B cell (primary cell): ENCODE results near the gene NTN3. TPM values are rescaled to one million over a fixed set of nuclear protein-coding genes. Genes with fewer than 3 reads are reported as not detected.

Experiments
- ATAC-seq: fragments of 200-7000 bp; cut with Tn5 transposase; one replicate; pipeline ENCODE4 v1.10.0; 2021; ENCODE audit warnings: low read depth, mild to moderate bottlenecking, moderate number of reproducible peaks, moderate library complexity
- CTCF ChIA-PET: fragments of 350-600 bp; sonication (Branson Sonifier 250); formaldehyde crosslinking; loops from one replicate; lab custom pipeline; 2021; ENCODE audit warnings: antibody characterized with exemption, inconsistent platforms; lab: Charles Lee
- POLR2A ChIA-PET: fragments of 350-600 bp; sonication (Branson Sonifier 250); formaldehyde crosslinking; loops from one replicate; lab custom pipeline; 2021; ENCODE audit warnings: antibody characterized with exemption; lab: Charles Lee
- DNase-seq: peaks from one replicate; pipeline ENCODE4 v3.0.0; 2013
- H2AFZ ChIP-seq: 2 replicates; pipeline ENCODE4 v1.6.1; 2012; ENCODE audit warnings: mild to moderate bottlenecking, low read depth, low read length; ENCODE audit not compliant: insufficient read depth, poor library complexity, severe bottlenecking
- H3K27ac ChIP-seq, 2 donors: 1 replicate in 1 of 2; 2 replicates in 1 of 2; pipeline ENCODE4 v1.5.1; 2012 to 2013; ENCODE audit warnings: low read length in 2 of 2, mild to moderate bottlenecking in 2 of 2, moderate library complexity in 1 of 2
- H3K27me3 ChIP-seq, 4 experiments: fragments of 200-600 bp in 1 of 4; sonication (generic) in 1 of 4; replicated peaks in 1 of 4; 1 replicate in 2 of 4; 2 replicates in 2 of 4; pipeline versions ENCODE4 v1.6.1 to v1.7.0; 2013 to 2016; ENCODE audit warnings: low read length in 3 of 4, mild to moderate bottlenecking in 2 of 4, mixed read lengths in 1 of 4, moderate library complexity in 1 of 4; ENCODE audit not compliant: insufficient read depth in 4 of 4, control insufficient read depth in 3 of 4; ENCODE audit errors: control extremely low read depth in 1 of 4
- H3K36me3 ChIP-seq, 2 experiments: replicated peaks in 1 of 2; 1 replicate in 1 of 2; 2 replicates in 1 of 2; pipeline versions ENCODE4 v1.6.1 to v1.7.1; 2013; ENCODE audit warnings: low read length in 1 of 2; ENCODE audit not compliant: insufficient read depth in 2 of 2, control insufficient read depth in 1 of 2; ENCODE audit errors: control extremely low read depth in 1 of 2, extremely low read depth in 1 of 2
- H3K4me1 ChIP-seq, 2 donors: fragments of 200-600 bp in 1 of 2; sonication (generic) in 1 of 2; 1 replicate in 1 of 2; 2 replicates in 1 of 2; pipeline versions ENCODE4 v1.5.1 to v1.6.1; 2013 to 2017; ENCODE audit warnings: low read length in 2 of 2; ENCODE audit not compliant: control insufficient read depth in 2 of 2, insufficient read depth in 2 of 2
- H3K4me2 ChIP-seq: replicated peaks from 2 replicates; pipeline ENCODE3; 2012; ENCODE audit warnings: mild to moderate bottlenecking, low read depth, low read length; ENCODE audit not compliant: poor library complexity, severe bottlenecking
- H3K4me3 ChIP-seq, 5 experiments: fragments of 200-600 bp in 1 of 5; sonication (generic) in 1 of 5; 1 replicate in 3 of 5; 2 replicates in 2 of 5; pipeline versions ENCODE4 v1.5.1 to v1.7.0; 2011 to 2016; ENCODE audit warnings: low read length in 4 of 5, mild to moderate bottlenecking in 4 of 5, low read depth in 2 of 5, control low read depth in 1 of 5, moderate library complexity in 1 of 5; ENCODE audit not compliant: insufficient read depth in 1 of 5; ENCODE audit errors: control extremely low read depth in 1 of 5, extremely low read depth in 1 of 5
- H3K79me2 ChIP-seq: fragments of 200-600 bp; sonication (generic); one replicate; pipeline ENCODE4 v1.6.0; 2016; ENCODE audit warnings: low read length; ENCODE audit not compliant: control insufficient read depth, insufficient read depth
- H3K9ac ChIP-seq: fragments of 200-600 bp; sonication (generic); 2 replicates; pipeline ENCODE4 v1.6.1; 2017; ENCODE audit warnings: mild to moderate bottlenecking, low read length, moderate library complexity
- H3K9me3 ChIP-seq, 3 donors: one replicate each; pipeline versions ENCODE4 v1.6.1 to v1.7.1; 2013; ENCODE audit warnings: low read length in 2 of 3; ENCODE audit not compliant: control insufficient read depth in 2 of 3, insufficient read depth in 1 of 3; ENCODE audit errors: control extremely low read depth in 1 of 3
- H4K20me1 ChIP-seq: 2 replicates; pipeline ENCODE4 v1.6.0; 2012; ENCODE audit warnings: mild to moderate bottlenecking, low read length; ENCODE audit not compliant: insufficient read depth, control insufficient read depth, poor library complexity, severe bottlenecking
- H3K27ac Mint-ChIP-seq: one replicate; pipeline ENCODE4 v1.8.0; 2021; ENCODE audit warnings: mixed read lengths
- H3K27me3 Mint-ChIP-seq: one replicate; pipeline ENCODE4 v1.8.0; 2021; ENCODE audit warnings: mixed read lengths
- H3K4me1 Mint-ChIP-seq: one replicate; pipeline ENCODE4 v1.8.0; 2021; ENCODE audit warnings: mixed read lengths
- H3K4me3 Mint-ChIP-seq: one replicate; pipeline ENCODE4 v1.8.0; 2021; ENCODE audit warnings: mixed read lengths
- H3K9me3 Mint-ChIP-seq: one replicate; pipeline ENCODE4 v1.8.0; 2022; ENCODE audit warnings: mixed read lengths; ENCODE audit not compliant: insufficient read depth
- CTCF ChIP-seq: fragments of 200-600 bp; IDR thresholded peaks from one replicate; pipeline ENCODE4 v1.8.0; 2022; ENCODE audit warnings: antibody characterized with exemption, mild to moderate bottlenecking
- EZH2 ChIP-seq: IDR thresholded peaks from 2 replicates; pipeline ENCODE4 v1.6.1; 2012; ENCODE audit warnings: borderline replicate concordance, low read depth, mild to moderate bottlenecking, moderate library complexity, low read length; ENCODE audit not compliant: insufficient read depth, poor library complexity, severe bottlenecking
- WGBS: methylation state at CpG from one replicate; pipeline ENCODE4 v1.1.5; 2013; ENCODE audit warnings: missing lambda C conversion rate; ENCODE audit not compliant: insufficient coverage; 5-methylcytosine and 5-hydroxymethylcytosine counted together
- intact Hi-C: fragments of 100-400 bp; cut with micrococcal nuclease; formaldehyde crosslinking; loops from one replicate; pipeline ENCODE4 v1.10.0; 2022
- polyA plus RNA-seq: library from polyadenylated mRNA; depleted of rRNA; stranded (reverse); fragments of >200 nt; gene quantifications from 2 replicates; pipeline ENCODE4 v1.2.3, GENCODE V29; 2012
- total RNA-seq, 2 donors: library from RNA; stranded (reverse); fragments of 120-200 nt in 1 of 2; gene quantifications; 1 replicate in 1 of 2; 2 replicates in 1 of 2; pipeline versions ENCODE4 v1.2.3 to v1.2.4, GENCODE V29; 2013 to 2022

Gene NTN3
- total and polyA plus RNA-seq, 2 donors (not counting 1 experiment from before 2014, with no cell fraction given) = not detected

- Histone ChIP-seq H2AFZ (peak overlapping the region; percentile 48), H3K79me2 (peaks cover 26% of the 10 kb centered on the region), H4K20me1 (no peaks in the 10 kb centered on the region), H3K9me3 (no peaks in the 10 kb centered on the region), H3K36me3 (no peaks in the 10 kb centered on the region), H3K4me3 (peak overlapping the region in 2 of 5 experiments; percentile 1 to 12), H3K27me3 (no peaks in the 10 kb centered on the region), H3K27ac (peak overlapping the region; percentile 83 to 100), H3K4me1 (peaks cover 59 to 65% of the 10 kb centered on the region in 2 donors), H3K9ac (peak overlapping the region; percentile 38), H3K4me2 (peak overlapping the region; percentile 76)
- CTCF ChIA-PET = interaction anchor here (0.7 to 2.2 kb wide), 9 partner anchors 11 to 256 kb away, joined by 3 to 11 read pairs (median 4); partner anchors contain the start of genes AMDHD2, ECI1 and PDPK1
- ATAC-seq (no peak), DNase-seq (no peak)
- H3K4me1 Mint-ChIP-seq = peaks cover 65% of the 10 kb centered on the region
- peak overlapping the region; percentile 93 for H3K27ac Mint-ChIP-seq
- intact Hi-C loops = loop anchor here (1.0 to 10.0 kb wide), 4 partner anchors 13 to 483 kb away; partner anchors contain the start of genes AMDHD2, ECI1 and NHERF2
- H3K9me3 Mint-ChIP-seq = no peaks in the 10 kb centered on the region
- POLR2A ChIA-PET = interaction anchor here (0.8 to 1.4 kb wide), 2 partner anchors 13 to 239 kb away, joined by 3 to 19 read pairs; partner anchors contain the start of gene AMDHD2
- no peaks in the 10 kb centered on the region for H3K27me3 Mint-ChIP-seq
- 55% methylated on average over 10 of the region's 11 CpGs for WGBS
- TF ChIP-seq CTCF (no peak), EZH2 (no peak)
- H3K4me3 Mint-ChIP-seq = peak overlapping the region; percentile 56
Observed at GRCh38 chr16:2507665-2508064, 36.6 kb downstream of the NTN3 start.

GRCh38 chr16:2508722-2509400, 37.8 kb downstream of the NTN3 start:
- Histone ChIP-seq H3K27ac (peak overlapping the region; percentile 83 to 100), H3K4me1 (peaks cover 66 to 72% of the 10 kb centered on the region in 2 donors), H3K4me3 (no peak overlapping the region), H3K36me3 (no peaks in the 10 kb centered on the region), H3K79me2 (peaks cover 30% of the 10 kb centered on the region), H3K9ac (no peak overlapping the region), H3K9me3 (no peaks in the 10 kb centered on the region), H3K27me3 (no peaks in the 10 kb centered on the region), H3K4me2 (peak overlapping the region; percentile 76), H2AFZ (no peak overlapping the region), H4K20me1 (no peaks in the 10 kb centered on the region)
- CTCF ChIA-PET = interaction anchor here (1.7 to 2.7 kb wide), 4 partner anchors 11 to 314 kb away, joined by 5 to 12 read pairs (median 9); partner anchors contain the start of gene AMDHD2
- POLR2A ChIA-PET = interaction anchor here (0.8 to 1.7 kb wide), 2 partner anchors 11 to 240 kb away, joined by 3 to 7 read pairs; partner anchors contain the start of gene AMDHD2
- peaks cover 74% of the 10 kb centered on the region for H3K4me1 Mint-ChIP-seq
- no peak for TF ChIP-seq EZH2
- no peak for TF ChIP-seq CTCF
- no peaks in the 10 kb centered on the region for H3K27me3 Mint-ChIP-seq
- WGBS = 97% methylated on average over 18 of the region's 18 CpGs
- peak overlapping the region; percentile 93 for H3K27ac Mint-ChIP-seq
- no peak for ATAC-seq
- peak overlapping the region; percentile 75 for H3K4me3 Mint-ChIP-seq
- no peak for DNase-seq
- H3K9me3 Mint-ChIP-seq = no peaks in the 10 kb centered on the region
- intact Hi-C loops = loop anchor here (5.0 to 10.0 kb wide), 2 partner anchors 257 to 484 kb away; partner anchors contain the start of genes ECI1 and NHERF2
